ACC112 (cell line): ENCODE measurements around the gene RPL37A.

Experiments
- H2AFZ ChIP-seq: fragments of 200-600 bp; sonication (generic); one replicate; pipeline ENCODE4 v1.6.0; 2017; ENCODE audit warnings: antibody characterized with exemption, low read length; ENCODE audit not compliant: unreplicated experiment
- H3K27ac ChIP-seq: fragments of 200-600 bp; sonication (generic); 2 replicates; pipeline ENCODE4 v1.5.1; 2014; ENCODE audit warnings: low read depth, mild to moderate bottlenecking, antibody characterized with exemption, low read length, moderate library complexity
- H3K27me3 ChIP-seq: fragments of 200-600 bp; sonication (generic); 2 replicates; pipeline ENCODE4 v1.6.1; 2014; ENCODE audit warnings: mild to moderate bottlenecking, antibody characterized with exemption, low read length, moderate library complexity, mixed read lengths; ENCODE audit not compliant: insufficient read depth
- H3K36me3 ChIP-seq: fragments of 200-600 bp; sonication (generic); 2 replicates; pipeline ENCODE4 v1.6.1; 2016; ENCODE audit warnings: mild to moderate bottlenecking, antibody characterized with exemption, low read length, moderate library complexity, mixed read lengths; ENCODE audit not compliant: insufficient read depth
- H3K4me1 ChIP-seq: fragments of 200-600 bp; sonication (generic); one replicate; pipeline ENCODE4 v1.6.1; 2016; ENCODE audit warnings: low read length, mixed read lengths; ENCODE audit not compliant: insufficient read depth, unreplicated experiment, control insufficient read depth
- H3K4me3 ChIP-seq: fragments of 200-600 bp; sonication (generic); 2 replicates; pipeline ENCODE4 v1.5.1; 2014; ENCODE audit warnings: mild to moderate bottlenecking, low read depth, low read length
- H3K79me2 ChIP-seq: fragments of 200-600 bp; sonication (generic); one replicate; pipeline ENCODE4 v1.6.0; 2016; ENCODE audit warnings: low read length; ENCODE audit not compliant: control insufficient read depth, unreplicated experiment, insufficient read depth

The RPL37A gene

GRCh38 chr2:216498379-216499352 lies at the start of gene RPL37A:
Gene RPL37A (plus strand): TSS chr2:216498844. CDS start chr2:216498875, 31 bp downstream.
- peak within 1 kb of the TSS; percentile 70 for H2AFZ ChIP-seq
- peaks cover 61% of the 10 kb centered on the region for H3K79me2 ChIP-seq
- H3K4me1 ChIP-seq = peaks cover 58% of the 10 kb centered on the region

GRCh38 chr2:216450346-216450745 lies 48.3 kb upstream of the RPL37A start:
- Histone ChIP-seq H3K4me1 (no peaks in the 10 kb centered on the region), H3K36me3 (peaks cover 68% of the 10 kb centered on the region)

More at GRCh38 chr2:216498379-216499352, at the start of gene RPL37A:
- peak within 1 kb of the TSS; percentile 81 for H3K27ac ChIP-seq
- H3K4me3 ChIP-seq = peak within 1 kb of the TSS; percentile 99
- H3K27me3 ChIP-seq = no peaks in the 10 kb centered on the region
- peaks cover 47% of the 10 kb centered on the region for H3K36me3 ChIP-seq

GRCh38 chr2:216450784-216451183 lies 47.9 kb upstream of the RPL37A start:
- H3K36me3 ChIP-seq = peaks cover 68% of the 10 kb centered on the region
- no peaks in the 10 kb centered on the region for H3K27me3 ChIP-seq
- no peak overlapping the region for H2AFZ ChIP-seq
- H3K4me3 ChIP-seq = no peak overlapping the region
- no peaks in the 10 kb centered on the region for H3K79me2 ChIP-seq
- H3K27ac ChIP-seq = no peak overlapping the region
- H3K4me1 ChIP-seq = no peaks in the 10 kb centered on the region

More at GRCh38 chr2:216450346-216450745, 48.3 kb upstream of the RPL37A start:
- Histone ChIP-seq H2AFZ (no peak overlapping the region), H3K27me3 (no peaks in the 10 kb centered on the region), H3K27ac (no peak overlapping the region), H3K4me3 (no peak overlapping the region), H3K79me2 (no peaks in the 10 kb centered on the region)

GRCh38 chr2:216453955-216454614 lies 44.6 kb upstream of the RPL37A start:
- Histone ChIP-seq H3K27ac (no peak overlapping the region), H2AFZ (no peak overlapping the region), H3K4me1 (no peaks in the 10 kb centered on the region), H3K27me3 (no peaks in the 10 kb centered on the region), H3K4me3 (no peak overlapping the region), H3K79me2 (no peaks in the 10 kb centered on the region), H3K36me3 (peaks cover 48% of the 10 kb centered on the region)

- Histone ChIP-seq H3K36me3 (no peaks in the 10 kb centered on the region), H3K27me3 (no peaks in the 10 kb centered on the region), H2AFZ (no peak overlapping the region), H3K79me2 (no peaks in the 10 kb centered on the region), H3K4me3 (no peak overlapping the region), H3K27ac (no peak overlapping the region), H3K4me1 (no peaks in the 10 kb centered on the region)
Observed at GRCh38 chr2:216463148-216463547, 35.5 kb upstream of the RPL37A start.

GRCh38 chr2:216464104-216464720 lies 34.4 kb upstream of the RPL37A start:
- no peak overlapping the region for H2AFZ ChIP-seq
- H3K79me2 ChIP-seq = no peaks in the 10 kb centered on the region
- no peak overlapping the region for H3K27ac ChIP-seq
- no peaks in the 10 kb centered on the region for H3K4me1 ChIP-seq
- H3K4me3 ChIP-seq = no peak overlapping the region
- H3K36me3 ChIP-seq = no peaks in the 10 kb centered on the region
- H3K27me3 ChIP-seq = no peaks in the 10 kb centered on the region

- H3K27ac ChIP-seq = no peak overlapping the region
- H3K36me3 ChIP-seq = no peaks in the 10 kb centered on the region
- H3K79me2 ChIP-seq = no peaks in the 10 kb centered on the region
- no peaks in the 10 kb centered on the region for H3K4me1 ChIP-seq
- H3K4me3 ChIP-seq = no peak overlapping the region
- H2AFZ ChIP-seq = no peak overlapping the region
- no peaks in the 10 kb centered on the region for H3K27me3 ChIP-seq
Observed at GRCh38 chr2:216465579-216466195, 33.0 kb upstream of the RPL37A start.

- Histone ChIP-seq H3K27ac (no peak overlapping the region), H3K4me3 (no peak overlapping the region), H3K79me2 (no peaks in the 10 kb centered on the region), H3K27me3 (no peaks in the 10 kb centered on the region), H2AFZ (no peak overlapping the region), H3K36me3 (no peaks in the 10 kb centered on the region), H3K4me1 (no peaks in the 10 kb centered on the region)
Observed at GRCh38 chr2:216467845-216468244, 30.8 kb upstream of the RPL37A start.

GRCh38 chr2:216469661-216470060 lies 29.0 kb upstream of the RPL37A start:
- no peak overlapping the region for H3K4me3 ChIP-seq
- no peak overlapping the region for H2AFZ ChIP-seq
- H3K79me2 ChIP-seq = no peaks in the 10 kb centered on the region
- H3K36me3 ChIP-seq = no peaks in the 10 kb centered on the region; the same call in 1 of the 2 replicates
- H3K4me1 ChIP-seq = no peaks in the 10 kb centered on the region
- H3K27ac ChIP-seq = no peak overlapping the region
- H3K27me3 ChIP-seq = no peaks in the 10 kb centered on the region

- Histone ChIP-seq H3K27me3 (no peaks in the 10 kb centered on the region), H3K79me2 (no peaks in the 10 kb centered on the region), H3K27ac (no peak overlapping the region), H3K4me1 (peaks cover 9% of the 10 kb centered on the region), H2AFZ (no peak overlapping the region), H3K36me3 (no peaks in the 10 kb centered on the region; the same call in 1 of the 2 replicates), H3K4me3 (no peak overlapping the region)
Observed at GRCh38 chr2:216473187-216473586, 25.5 kb upstream of the RPL37A start.
